K562 (cell line): ENCODE results near the gene POLR3K. TPM values are rescaled to one million over a fixed set of nuclear protein-coding genes. Genes with fewer than 3 reads are reported as not detected.

ENCODE experiments used
- BDP1 ChIP-seq: IDR thresholded peaks from 3 replicates; pipeline ENCODE4 v1.6.1; 2011; ENCODE audit not compliant: insufficient read length, insufficient read depth
- BHLHE40 ChIP-seq: IDR thresholded peaks from 2 replicates; pipeline ENCODE4 v1.6.1; 2011; ENCODE audit warnings: low read length, improper control_type of control experiment
- CC2D1A ChIP-seq: fragments of 450-650 bp; IDR thresholded peaks from 2 replicates; pipeline ENCODE4 v1.6.1; 2017; ENCODE audit warnings: mild to moderate bottlenecking
- HNRNPL ChIP-seq: fragments of 200-400 bp; formaldehyde crosslinking; IDR thresholded peaks from 2 replicates; pipeline ENCODE4 v1.6.1; 2017; ENCODE audit warnings: low read depth, mild to moderate bottlenecking, low read length
- HSF4 ChIP-seq: fragments of 250-450 bp; sonication (Bioruptor Pico); IDR thresholded peaks from 2 replicates; pipeline ENCODE4 v2.1.2; 2022; ENCODE audit warnings: mild to moderate bottlenecking, moderate library complexity, borderline replicate concordance
- ID3 ChIP-seq, 2 experiments: fragments of 250-450 bp in 1 of 2; fragments of 450-650 bp in 1 of 2; sonication (Bioruptor Pico) in 1 of 2; IDR thresholded peaks; 2 replicates each; pipeline versions ENCODE4 v1.6.1 to v1.8.0; 2016 to 2021; ENCODE audit warnings: mild to moderate bottlenecking in 2 of 2, moderate library complexity in 2 of 2, missing compliant biosample characterization in 1 of 2, missing genetic modification characterization in 1 of 2
- KDM2B ChIP-seq: fragments of 250-450 bp; sonication (Bioruptor Pico); IDR thresholded peaks from 2 replicates; pipeline ENCODE4 v1.8.0; 2021; ENCODE audit warnings: mild to moderate bottlenecking, moderate library complexity
- KLF1 ChIP-seq: fragments of 450-650 bp; IDR thresholded peaks from 2 replicates; pipeline ENCODE4 v1.6.1; 2016; ENCODE audit warnings: missing genetic modification characterization, missing compliant biosample characterization
- MAFG ChIP-seq: fragments of 450-650 bp; conservative IDR thresholded peaks from 2 replicates; pipeline ENCODE4 v1.6.1; 2016; ENCODE audit warnings: missing genetic modification characterization, missing compliant biosample characterization
- MNT ChIP-seq, 2 experiments: fragments of 450-650 bp; conservative IDR thresholded peaks; 2 replicates each; pipeline ENCODE4 v1.6.1; 2017; ENCODE audit warnings: mild to moderate bottlenecking in 2 of 2, moderate library complexity in 2 of 2
- NFE2 ChIP-seq: IDR thresholded peaks from 2 replicates; pipeline ENCODE4 v1.6.1; 2014; ENCODE audit warnings: antibody characterized with exemption, low read depth
- RBM17 ChIP-seq: fragments of 200-400 bp; formaldehyde crosslinking; IDR thresholded peaks from 2 replicates; pipeline ENCODE4 v1.6.1; 2017; ENCODE audit warnings: low read depth, mild to moderate bottlenecking, low read length, borderline replicate concordance
- RCOR1 ChIP-seq, 2 experiments: IDR thresholded peaks; 2 replicates each; pipeline ENCODE4 v1.6.1; 2012; ENCODE audit warnings: low read depth in 2 of 2, low read length in 2 of 2, borderline replicate concordance in 1 of 2, improper control_type of control experiment in 1 of 2
- TFAM ChIP-seq: fragments of 250-450 bp; sonication (Bioruptor Pico); conservative IDR thresholded peaks from 2 replicates; pipeline ENCODE4 v1.5.0; 2021; ENCODE audit warnings: mild to moderate bottlenecking, moderate library complexity
- TFAP4 ChIP-seq: sonication (generic); formaldehyde crosslinking; IDR thresholded peaks from 2 replicates; pipeline ENCODE4 v1.8.0; 2022; ENCODE audit warnings: missing genetic modification reagents, mild to moderate bottlenecking, moderate library complexity, borderline replicate concordance
- YY1 ChIP-seq, 3 experiments: IDR thresholded peaks; 2 replicates each; pipeline ENCODE4 v1.6.1; 2011; ENCODE audit warnings: low read length in 2 of 3, mild to moderate bottlenecking in 2 of 3, moderate library complexity in 2 of 3, borderline replicate concordance in 1 of 3, control low read depth in 1 of 3, low read depth in 1 of 3; ENCODE audit not compliant: insufficient read depth in 3 of 3, insufficient replicate concordance in 2 of 3, control insufficient read depth in 1 of 3, insufficient read length in 1 of 3; ENCODE audit errors: extremely low read depth in 1 of 3
- ZBTB11 ChIP-seq, 3 experiments: fragments of 200-800 bp in 1 of 3; fragments of 250-450 bp in 1 of 3; fragments of 450-650 bp in 1 of 3; sonication (Bioruptor Pico) in 1 of 3; sonication (Bioruptor generic) in 1 of 3; formaldehyde crosslinking in 1 of 3; IDR thresholded peaks; 2 replicates each; pipeline versions ENCODE4 v1.6.1 to v1.8.0; 2016 to 2022; ENCODE audit warnings: mild to moderate bottlenecking in 2 of 3, missing genetic modification characterization in 2 of 3, missing compliant biosample characterization in 1 of 3, moderate library complexity in 1 of 3
- ZNF696 ChIP-seq: fragments of 250-450 bp; sonication (Bioruptor Pico); conservative IDR thresholded peaks from 2 replicates; pipeline ENCODE4 v1.4.0; 2020; ENCODE audit warnings: mild to moderate bottlenecking, moderate library complexity
- polyA plus RNA-seq, 8 experiments: library from polyadenylated mRNA; depleted of rRNA in 4 of 8; stranded (reverse) in 5 of 8; unstranded in 3 of 8; fragments of >200 nt; fragmentation: Nextera tagmentation in 2 of 8; fragmentation: Illumina TruSeq in 1 of 8; extraction: Ambion mirVana in 2 of 8; extraction: Trizol in 1 of 8; gene quantifications; 2 replicates each; pipeline versions ENCODE4 v1.2.1 to v1.2.3, GENCODE V29; 2011 to 2014; ENCODE audit warnings: inconsistent platforms in 1 of 8, missing spikeins in 1 of 8
- total RNA-seq, 7 experiments: library from RNA; depleted of rRNA in 6 of 7; stranded (reverse); fragments of >200 nt in 6 of 7; fragmentation: Illumina TruSeq in 2 of 7; extraction: Trizol in 2 of 7; gene quantifications; 2 replicates each; pipeline versions ENCODE4 v1.2.1 to v1.2.3, GENCODE V29; 2011 to 2021; ENCODE audit warnings: low replicate concordance in 1 of 7

POLR3K gene
- total and polyA plus RNA-seq, 9 of the 15 experiments (the other 6 are each of a cell fraction or from before 2014, with no cell fraction given) = 42.1 to 315 (median 86.7) TPM

- TF ChIP-seq MNT (conservative IDR thresholded peaks at IDR 0.05) (peak in 1 of 2 experiments; percentile 27; a peak in 1 of 4 replicates), KDM2B (CRISPR knock-in tag) (peak; percentile 71; the same call in 1 of the 2 replicates), RCOR1 (IDR thresholded peaks at IDR 0.05; ENCODE audit: borderline replicate concordance in 1 of 2, low read depth in 2 of 2, low read length in 2 of 2) (0 out of 4 replicates have a peak, but pooled peaks of 1 of the 2 experiments have one; percentile 29), CC2D1A (peak; percentile 89), KLF1 (tag) (no peak), ZBTB11 (CRISPR knock-in tag; IDR thresholded peaks at IDR 0.05) (0 out of 6 replicates have a peak, but pooled peaks of 1 of the 3 experiments have one; percentile 20), BHLHE40 (peak; percentile 18; the same call in 1 of the 2 replicates), RBM17 (no peak), TFAM (CRISPR knock-in tag) (no peak), TFAP4 (CRISPR knock-in tag) (peak; percentile 87), HNRNPL (peak; percentile 88; the same call in 1 of the 2 replicates), ZNF696 (CRISPR knock-in tag) (no peak), HSF4 (no peak), YY1 (IDR thresholded peaks at IDR 0.05; ENCODE audit: borderline replicate concordance in 1 of 3, control insufficient read depth in 1 of 3, extremely low read depth in 1 of 3, insufficient read depth in 3 of 3, insufficient read length in 1 of 3, insufficient replicate concordance in 2 of 3, low read depth in 1 of 3, low read length in 2 of 3) (peak in 2 of 3 experiments; percentile 24 to 55), MAFG (tag) (0 out of 2 replicates have a peak, but pooled peaks have one; percentile 6), ID3 (CRISPR knock-in tag; IDR thresholded peaks at IDR 0.05) (no peak), ID3 (tag; IDR thresholded peaks at IDR 0.05) (0 out of 2 replicates have a peak, but pooled peaks have one; percentile 37), NFE2 (peak; percentile 40; the same call in 1 of the 2 replicates), BDP1 (no peak)
Measured at GRCh38 chr16:65745-66144, 12.3 kb upstream of the POLR3K start (continued).
